GM18909 (cell line): ENCODE results near the gene HERC6.
"Not testable (repeated sequence)": the region's sequence is repeated elsewhere in the genome, so short reads cannot be mapped to it uniquely, and the experiment has no call there.

ENCODE experiments used
- ATAC-seq: cut with Tn5 transposase; IDR thresholded peaks from one replicate; pipeline ENCODE4 v1.9.1; 2021; ENCODE audit warnings: mild to moderate bottlenecking; ENCODE audit not compliant: unreplicated experiment, poor library complexity

The HERC6 gene

GRCh38 chr4:88378691-88379559 is at the start of gene HERC6:
Gene HERC6 (plus strand): TSS chr4:88378852. CDS start chr4:88378922, 70 bp downstream.
- peak; percentile 85 for ATAC-seq

- ATAC-seq: no peak
These were observed 44.8 kb upstream of the HERC6 start for GRCh38 chr4:88333741-88334405.

GRCh38 chr4:88335092-88335665 is 43.5 kb upstream of the HERC6 start:
- no peak for ATAC-seq

- ATAC-seq: no peak
These were observed 37.1 kb upstream of the HERC6 start for GRCh38 chr4:88341227-88342192.

GRCh38 chr4:88346902-88347301 is 31.8 kb upstream of the HERC6 start:
- not testable (repeated sequence) for ATAC-seq

- ATAC-seq: not testable (repeated sequence)
These were observed 29.9 kb upstream of the HERC6 start for GRCh38 chr4:88348761-88349160.

GRCh38 chr4:88350786-88351185 is 27.9 kb upstream of the HERC6 start:
- ATAC-seq: no peak

- no peak for ATAC-seq
These were observed 26.5 kb upstream of the HERC6 start for GRCh38 chr4:88352062-88352740.

- no peak for ATAC-seq
These were observed 25.3 kb upstream of the HERC6 start for GRCh38 chr4:88353324-88353723.

GRCh38 chr4:88356771-88357170 is 21.9 kb upstream of the HERC6 start:
- ATAC-seq: no peak

GRCh38 chr4:88357262-88357661 is 21.4 kb upstream of the HERC6 start:
- ATAC-seq: no peak

GRCh38 chr4:88359558-88359957 is 19.1 kb upstream of the HERC6 start:
- ATAC-seq: no peak

GRCh38 chr4:88360256-88360655 is 18.4 kb upstream of the HERC6 start:
- ATAC-seq: no peak

GRCh38 chr4:88360791-88361190 is 17.9 kb upstream of the HERC6 start:
- ATAC-seq: no peak

- ATAC-seq: not testable (repeated sequence)
These were observed 17.4 kb upstream of the HERC6 start for GRCh38 chr4:88361217-88361773.

- ATAC-seq: no peak
These were observed 12.2 kb upstream of the HERC6 start for GRCh38 chr4:88366460-88366859.

- ATAC-seq: no peak
These were observed 10.8 kb upstream of the HERC6 start for GRCh38 chr4:88367826-88368225.

- ATAC-seq: not testable (repeated sequence)
These were observed 9.4 kb upstream of the HERC6 start for GRCh38 chr4:88369180-88369812.

- no peak for ATAC-seq
These were observed 2.5 kb downstream of the HERC6 start for GRCh38 chr4:88381123-88381522.
